ENCODE measurements around the gene CDRT15L2.
"Not testable (repeated sequence)": the region's sequence is repeated elsewhere in the genome, so short reads cannot be mapped to it uniquely, and the experiment has no call there.

DNA sequence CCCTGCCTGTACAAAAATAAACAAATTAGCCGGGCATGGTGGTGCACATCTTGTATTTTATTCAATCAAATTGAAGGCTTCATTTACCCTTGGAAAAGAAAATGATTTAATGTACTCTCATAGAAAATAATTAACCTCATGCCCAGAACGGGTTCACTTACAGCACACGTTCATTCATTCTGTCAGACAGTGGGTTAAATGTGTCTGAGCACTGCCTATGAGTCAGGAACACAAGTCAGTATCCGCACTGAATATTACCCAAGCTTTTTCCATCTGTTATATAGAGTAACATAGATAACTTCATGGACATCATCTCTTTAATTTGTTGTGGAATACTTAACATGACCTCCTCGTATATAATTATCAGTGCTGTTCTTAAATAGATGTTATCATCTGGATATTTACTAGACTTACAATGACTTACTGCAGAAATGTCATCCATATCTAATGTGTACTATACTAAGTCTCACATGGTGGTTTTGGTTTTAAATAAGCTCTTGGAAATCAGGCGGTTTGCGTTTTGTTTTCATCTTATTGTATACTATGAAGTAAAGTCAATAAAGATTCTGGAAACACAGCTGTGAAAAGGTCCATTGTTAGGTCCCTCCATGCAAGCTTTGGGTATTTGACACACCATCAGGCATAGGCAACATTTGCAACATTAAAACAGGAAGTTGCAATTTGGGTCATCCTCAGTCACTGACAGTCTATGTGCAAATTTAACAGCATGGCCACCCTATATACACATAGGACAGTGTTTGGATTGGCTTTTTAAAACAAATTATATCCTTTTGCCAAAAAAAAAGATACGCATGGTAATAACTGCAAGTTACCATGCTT is 44.6 kb upstream of the CDRT15L2 start:
- TF ChIP-seq, protein P1, sequence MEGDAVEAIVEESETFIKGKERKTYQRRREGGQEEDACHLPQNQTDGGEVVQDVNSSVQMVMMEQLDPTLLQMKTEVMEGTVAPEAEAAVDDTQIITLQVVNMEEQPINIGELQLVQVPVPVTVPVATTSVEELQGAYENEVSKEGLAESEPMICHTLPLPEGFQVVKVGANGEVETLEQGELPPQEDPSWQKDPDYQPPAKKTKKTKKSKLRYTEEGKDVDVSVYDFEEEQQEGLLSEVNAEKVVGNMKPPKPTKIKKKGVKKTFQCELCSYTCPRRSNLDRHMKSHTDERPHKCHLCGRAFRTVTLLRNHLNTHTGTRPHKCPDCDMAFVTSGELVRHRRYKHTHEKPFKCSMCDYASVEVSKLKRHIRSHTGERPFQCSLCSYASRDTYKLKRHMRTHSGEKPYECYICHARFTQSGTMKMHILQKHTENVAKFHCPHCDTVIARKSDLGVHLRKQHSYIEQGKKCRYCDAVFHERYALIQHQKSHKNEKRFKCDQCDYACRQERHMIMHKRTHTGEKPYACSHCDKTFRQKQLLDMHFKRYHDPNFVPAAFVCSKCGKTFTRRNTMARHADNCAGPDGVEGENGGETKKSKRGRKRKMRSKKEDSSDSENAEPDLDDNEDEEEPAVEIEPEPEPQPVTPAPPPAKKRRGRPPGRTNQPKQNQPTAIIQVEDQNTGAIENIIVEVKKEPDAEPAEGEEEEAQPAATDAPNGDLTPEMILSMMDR (IDR thresholded peaks at IDR 0.05) = not testable (repeated sequence)
- TF ChIP-seq POLR2A (IDR thresholded peaks at IDR 0.05) = not testable (repeated sequence)
